Stimulated activated CD4-positive, alpha-beta T cell treated with anti-CD3 and anti-CD28 coated beads, TNF-alpha, amount 100 ng/mL, for 4 hours (primary cell): ENCODE data around the gene FGF12.

ENCODE experiments used
- DNase-seq, 3 experiments: peaks; one replicate each; pipeline ENCODE4 v3.0.0-alpha.2; 2020; ENCODE audit warnings: low read depth in 3 of 3

Gene FGF12

GRCh38 chr3:192340031-192340430 is 387.3 kb downstream of the FGF12 start:
- no peak for DNase-seq

GRCh38 chr3:192339214-192339613 is 388.1 kb downstream of the FGF12 start:
- DNase-seq = no peak

- DNase-seq = no peak
Measured at GRCh38 chr3:192336286-192336685, 391.1 kb downstream of the FGF12 start.

GRCh38 chr3:192332386-192333291 is 394.7 kb downstream of the FGF12 start:
- no peak for DNase-seq

GRCh38 chr3:192331749-192332385 is 395.5 kb downstream of the FGF12 start:
- no peak for DNase-seq

GRCh38 chr3:192326656-192327055 is 400.7 kb downstream of the FGF12 start:
- no peak for DNase-seq

- DNase-seq = no peak
Measured at GRCh38 chr3:192317564-192317963, 409.8 kb downstream of the FGF12 start.

- DNase-seq = no peak
Measured at GRCh38 chr3:192313605-192314004, 413.7 kb downstream of the FGF12 start.

- no peak for DNase-seq
Measured at GRCh38 chr3:192307631-192308030, 419.7 kb downstream of the FGF12 start.

GRCh38 chr3:192303235-192303634 is 424.1 kb downstream of the FGF12 start:
- DNase-seq = no peak

GRCh38 chr3:192302721-192303120 is 424.6 kb downstream of the FGF12 start:
- DNase-seq = no peak

- no peak for DNase-seq
Measured at GRCh38 chr3:192299921-192300320, 427.4 kb downstream of the FGF12 start.

- DNase-seq = no peak
Measured at GRCh38 chr3:192296845-192297244, 430.5 kb downstream of the FGF12 start.

GRCh38 chr3:192284443-192285072 is 442.8 kb downstream of the FGF12 start:
- DNase-seq = no peak

GRCh38 chr3:192281207-192281880 is 446.0 kb downstream of the FGF12 start:
- DNase-seq = no peak

- DNase-seq = no peak
Measured at GRCh38 chr3:192279664-192280063, 447.7 kb downstream of the FGF12 start.

- DNase-seq = no peak
Measured at GRCh38 chr3:192277477-192277876, 449.9 kb downstream of the FGF12 start.

- no peak for DNase-seq
Measured at GRCh38 chr3:192275741-192276355, 451.5 kb downstream of the FGF12 start.

GRCh38 chr3:192273697-192274010 is 453.7 kb downstream of the FGF12 start:
- DNase-seq = no peak

- no peak for DNase-seq
Measured at GRCh38 chr3:192273001-192273696, 454.2 kb downstream of the FGF12 start.

GRCh38 chr3:192262001-192262400 is 465.3 kb downstream of the FGF12 start:
- no peak for DNase-seq
